GM12878 (cell line): Measurements from ENCODE around the gene CCDC12. TPM values are rescaled to one million over a fixed set of nuclear protein-coding genes. Genes with fewer than 3 reads are reported as not detected.

ENCODE experiments used
- ATAC-seq: fragments of 200-7000 bp; cut with Tn5 transposase; 3 replicates; pipeline ENCODE4 v1.9.1; 2020; ENCODE audit warnings: mild to moderate bottlenecking, moderate library complexity
- BruUV-seq: library from RNA; stranded (reverse); fragments of 400-500 nt; replicated peaks from 2 replicates; lab custom pipeline; 2021; lab: Mats Ljungman, UMichigan
- CTCF ChIA-PET: fragments of 300-600 bp; sonication (Branson Sonifier 250); formaldehyde crosslinking; extraction: SDS; loops from one replicate; lab custom pipeline; 2021; ENCODE audit warnings: inconsistent platforms; lab: Yijun Ruan, JAX
- POLR2A ChIA-PET: fragments of 350-600 bp; formaldehyde crosslinking; extraction: SDS; loops from one replicate; lab custom pipeline; 2021; ENCODE audit warnings: inconsistent platforms; lab: Charles Lee
- RAD21 ChIA-PET: fragments of 300-600 bp; sonication (Branson Sonifier 250); formaldehyde crosslinking; loops from one replicate; lab custom pipeline; 2023; ENCODE audit warnings: antibody characterized with exemption; ENCODE audit not compliant: unreplicated experiment; lab: Charles Lee
- SMC1A ChIA-PET: fragments of 300-600 bp; sonication (Branson Sonifier 250); formaldehyde crosslinking; loops from one replicate; lab custom pipeline; 2023; ENCODE audit not compliant: unreplicated experiment, uncharacterized antibody; lab: Charles Lee
- DNase-seq: peaks from one replicate; pipeline ENCODE4 v3.0.0-alpha.2; 2011; ENCODE audit warnings: low read depth, low spot score
- FAIRE-seq: peaks from 3 replicates; lab custom pipeline; 2011; peaks lifted over from hg19 to GRCh38; lab: Jason Lieb, UNC
- H2AFZ ChIP-seq: 2 replicates; pipeline ENCODE4 v1.6.0; 2011; ENCODE audit warnings: low read depth, low read length, control low read depth; ENCODE audit not compliant: control insufficient read depth
- H3K27ac ChIP-seq: 2 replicates; pipeline ENCODE4 v1.5.1; 2011; ENCODE audit warnings: control low read depth; ENCODE audit not compliant: control insufficient read depth, insufficient read depth
- H3K27me3 ChIP-seq, 2 experiments: replicated peaks in 1 of 2; 2 replicates each; pipeline versions ENCODE4 v1.6.0 to v1.6.1; 2011; ENCODE audit warnings: low read length in 1 of 2; ENCODE audit not compliant: control insufficient read depth in 2 of 2, insufficient read depth in 2 of 2
- H3K36me3 ChIP-seq, 2 experiments: 2 replicates each; pipeline ENCODE4 v1.5.1; 2011; ENCODE audit warnings: low read length in 1 of 2; ENCODE audit not compliant: control insufficient read depth in 2 of 2, insufficient read depth in 2 of 2
- H3K4me1 ChIP-seq: 2 replicates; pipeline ENCODE4 v1.6.1; 2011; ENCODE audit warnings: mild to moderate bottlenecking, low read length, moderate library complexity, mixed read lengths; ENCODE audit not compliant: control insufficient read depth, insufficient read depth
- H3K4me2 ChIP-seq: 2 replicates; pipeline ENCODE4 v1.6.0; 2011; ENCODE audit warnings: control low read depth; ENCODE audit not compliant: control insufficient read depth, insufficient read depth
- H3K4me3 ChIP-seq: fragments of 200-600 bp; sonication (generic); 2 replicates; pipeline ENCODE4 v1.5.1; 2016
- H3K79me2 ChIP-seq: 2 replicates; pipeline ENCODE4 v1.6.0; 2011; ENCODE audit warnings: low read length; ENCODE audit not compliant: control insufficient read depth, insufficient read depth
- H3K9ac ChIP-seq: 2 replicates; pipeline ENCODE4 v1.8.0; 2011; ENCODE audit warnings: low read length, control low read depth, mixed read lengths; ENCODE audit not compliant: control insufficient read depth, insufficient read depth
- H3K9me3 ChIP-seq: replicated peaks from 3 replicates; pipeline ENCODE4 v1.5.1; 2011; ENCODE audit warnings: mild to moderate bottlenecking, low read length; ENCODE audit not compliant: control insufficient read depth, insufficient read depth
- H4K20me1 ChIP-seq: 2 replicates; pipeline ENCODE4 v1.6.0; 2011; ENCODE audit not compliant: control insufficient read depth, insufficient read depth
- CBX5 ChIP-seq: sonication (generic); IDR thresholded peaks from 2 replicates; pipeline ENCODE4 v1.6.1; 2016; ENCODE audit warnings: low read depth, moderate library complexity, mild to moderate bottlenecking, inconsistent platforms
- CHD4 ChIP-seq: fragments of 200-600 bp; sonication (generic); IDR thresholded peaks from 2 replicates; pipeline ENCODE4 v1.6.1; 2016; ENCODE audit warnings: mild to moderate bottlenecking
- EZH2 ChIP-seq: IDR thresholded peaks from 2 replicates; pipeline ENCODE4 v1.6.1; 2012; ENCODE audit warnings: low read depth, mild to moderate bottlenecking, control low read depth, inconsistent platforms, low read length, borderline replicate concordance; ENCODE audit not compliant: control insufficient read depth
- FOXM1 ChIP-seq: IDR thresholded peaks from 2 replicates; pipeline ENCODE4 v1.6.1; 2012; ENCODE audit warnings: low read depth, mild to moderate bottlenecking, inconsistent platforms, low read length, moderate library complexity
- IRF4 ChIP-seq: IDR thresholded peaks from 2 replicates; pipeline ENCODE4 v1.6.1; 2011; ENCODE audit warnings: low read depth, low read length
- MTA2 ChIP-seq: fragments of 450-650 bp; IDR thresholded peaks from 2 replicates; pipeline ENCODE4 v1.6.1; 2016; ENCODE audit warnings: low read depth, mild to moderate bottlenecking, moderate library complexity
- RBBP5 ChIP-seq: fragments of 200-600 bp; sonication (generic); conservative IDR thresholded peaks from 2 replicates; pipeline ENCODE4 v1.6.1; 2016
- SREBF1 ChIP-seq: IDR thresholded peaks from 2 replicates; pipeline ENCODE4 v1.6.1; 2012; ENCODE audit warnings: mild to moderate bottlenecking, low read length
- SUZ12 ChIP-seq: fragments of 200-600 bp; sonication (generic); IDR thresholded peaks from one replicate; pipeline ENCODE4 v1.6.1; 2018; ENCODE audit warnings: antibody characterized with exemption, mild to moderate bottlenecking; ENCODE audit not compliant: unreplicated experiment
- ZNF217 ChIP-seq: fragments of 450-650 bp; IDR thresholded peaks from 2 replicates; pipeline ENCODE4 v1.6.1; 2017; ENCODE audit warnings: antibody characterized with exemption, mild to moderate bottlenecking
- ZZZ3 ChIP-seq: IDR thresholded peaks from 2 replicates; pipeline ENCODE4 v1.6.1; 2011; ENCODE audit warnings: low read depth; ENCODE audit not compliant: control insufficient read depth, insufficient read length
- WGBS: methylation state at CpG from one replicate; pipeline ENCODE4 v1.1.6; 2016; ENCODE audit warnings: low lambda C conversion rate; ENCODE audit not compliant: insufficient replicate concordance, insufficient coverage; ENCODE audit errors: missing lambda C conversion rate; 5-methylcytosine and 5-hydroxymethylcytosine counted together
- in situ Hi-C: fragments of 300-500 bp; cut with MboI; formaldehyde crosslinking; loops from 9 replicates; pipeline ENCODE4 v1.14.3; 2018; ENCODE audit warnings: mixed read lengths
- intact Hi-C: fragments of 100-400 bp; cut with micrococcal nuclease; formaldehyde crosslinking; loops from one replicate; pipeline ENCODE4 v1.14.2; 2022; ENCODE audit not compliant: unreplicated experiment
- polyA plus RNA-seq, 11 experiments: library from polyadenylated mRNA; depleted of rRNA in 4 of 11; unstranded in 6 of 11; stranded (reverse) in 5 of 11; fragments of >200 nt; fragmentation: Nextera tagmentation in 4 of 11; fragmentation: Illumina TruSeq in 1 of 11; extraction: Ambion mirVana in 4 of 11; extraction: Trizol in 1 of 11; gene quantifications; 1 replicate in 1 of 11; 2 replicates in 10 of 11; pipeline versions ENCODE4 v1.2.1 to v1.2.3, GENCODE V29; 2011 to 2016; ENCODE audit warnings: inconsistent platforms in 2 of 11, missing spikeins in 2 of 11, low read depth in 1 of 11
- total RNA-seq, 4 experiments: library from RNA; depleted of rRNA in 3 of 4; stranded (reverse); fragments of >200 nt in 3 of 4; fragmentation: Illumina TruSeq in 1 of 4; extraction: Trizol in 1 of 4; gene quantifications; 2 replicates each; pipeline versions ENCODE4 v1.2.1 to v1.2.3, GENCODE V29; 2013 to 2021
- TF ChIP-seq, protein P1 (sequence below): fragments of 450-650 bp; IDR thresholded peaks from 2 replicates; pipeline ENCODE4 v1.6.1; 2016; ENCODE audit warnings: mild to moderate bottlenecking
- TF ChIP-seq, protein P2 (sequence below): fragments of 450-650 bp; IDR thresholded peaks from 2 replicates; pipeline ENCODE4 v1.6.1; 2016; ENCODE audit warnings: mild to moderate bottlenecking, moderate library complexity, borderline replicate concordance
- TF ChIP-seq, protein P3 (sequence below): fragments of 450-650 bp; IDR thresholded peaks from 2 replicates; pipeline ENCODE4 v1.6.1; 2017; ENCODE audit warnings: antibody characterized with exemption, mild to moderate bottlenecking, moderate library complexity
- TF ChIP-seq, protein P4 (sequence below): fragments of 150-350 bp; IDR thresholded peaks from 2 replicates; pipeline ENCODE4 v1.6.1; 2014; ENCODE audit warnings: mild to moderate bottlenecking, low read depth, low read length

Gene CCDC12
- total and polyA plus RNA-seq, 10 of the 15 experiments (the other 5 are each of a cell fraction or from before 2014, with no cell fraction given) = 9.2 to 91.4 (median 61.3) TPM

DNA sequence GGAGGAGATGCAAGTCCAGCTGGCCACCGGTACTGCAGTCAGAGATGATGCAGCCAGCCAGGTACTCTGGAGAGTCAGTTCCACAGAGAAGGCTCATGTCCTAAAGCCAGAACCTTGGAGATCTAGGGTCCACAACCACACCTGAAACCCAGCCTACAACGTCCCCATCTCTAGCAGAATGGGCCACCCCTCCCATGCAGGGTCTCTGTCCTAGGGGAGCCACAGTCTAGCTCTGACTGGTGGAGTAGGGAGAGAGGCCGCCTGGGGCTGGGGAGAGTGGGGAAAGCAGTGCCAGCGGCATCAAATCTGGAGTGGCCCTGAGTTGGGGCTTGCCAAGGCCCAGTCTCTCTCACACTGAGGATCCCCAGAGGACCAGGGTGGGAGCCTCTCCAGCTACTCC lies 55.5 kb downstream of the CCDC12 start:
- ATAC-seq (no peak), DNase-seq (no peak), FAIRE-seq (no peak)
- Histone ChIP-seq H3K4me2 (no peak overlapping the region), H3K36me3 (peaks cover 52 to 67% of the 10 kb centered on the region in 2 experiments), H3K4me1 (peaks cover 20% of the 10 kb centered on the region), H2AFZ (no peak overlapping the region), H3K4me3 (no peak overlapping the region), H3K27me3 (no peaks in the 10 kb centered on the region), H3K9ac (no peak overlapping the region), H3K27ac (no peak overlapping the region), H3K9me3 (peaks cover 17% of the 10 kb centered on the region; the same call in 2 of the 3 replicates), H3K79me2 (peaks cover 15% of the 10 kb centered on the region), H4K20me1 (no peaks in the 10 kb centered on the region)
- in situ Hi-C loops = no loop called here
- no TSS peak for BruUV-seq
- WGBS = 91% methylated on average over 4 of the region's 4 CpGs
- ChIA-PET SMC1A (interaction anchor here (1.2 kb wide), 1 partner anchor 17 kb away, joined by 3 read pairs; no protein-coding TSS in a partner anchor), RAD21 (no interaction called here), POLR2A (no interaction called here), CTCF (interaction anchor here (1.6 kb wide), 1 partner anchor 77 kb away, joined by 6 read pairs; no protein-coding TSS in a partner anchor)
- intact Hi-C loops = no loop called here
- TF ChIP-seq MTA2 (no peak), ZZZ3 (no peak), SUZ12 (no peak), SREBF1 (no peak), FOXM1 (no peak), CHD4 (no peak), CBX5 (no peak), EZH2 (no peak), IRF4 (no peak), ZNF217 (no peak), RBBP5 (no peak)
- TF ChIP-seq, protein P1, sequence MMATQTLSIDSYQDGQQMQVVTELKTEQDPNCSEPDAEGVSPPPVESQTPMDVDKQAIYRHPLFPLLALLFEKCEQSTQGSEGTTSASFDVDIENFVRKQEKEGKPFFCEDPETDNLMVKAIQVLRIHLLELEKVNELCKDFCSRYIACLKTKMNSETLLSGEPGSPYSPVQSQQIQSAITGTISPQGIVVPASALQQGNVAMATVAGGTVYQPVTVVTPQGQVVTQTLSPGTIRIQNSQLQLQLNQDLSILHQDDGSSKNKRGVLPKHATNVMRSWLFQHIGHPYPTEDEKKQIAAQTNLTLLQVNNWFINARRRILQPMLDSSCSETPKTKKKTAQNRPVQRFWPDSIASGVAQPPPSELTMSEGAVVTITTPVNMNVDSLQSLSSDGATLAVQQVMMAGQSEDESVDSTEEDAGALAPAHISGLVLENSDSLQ = no peak
- TF ChIP-seq, protein P2, sequence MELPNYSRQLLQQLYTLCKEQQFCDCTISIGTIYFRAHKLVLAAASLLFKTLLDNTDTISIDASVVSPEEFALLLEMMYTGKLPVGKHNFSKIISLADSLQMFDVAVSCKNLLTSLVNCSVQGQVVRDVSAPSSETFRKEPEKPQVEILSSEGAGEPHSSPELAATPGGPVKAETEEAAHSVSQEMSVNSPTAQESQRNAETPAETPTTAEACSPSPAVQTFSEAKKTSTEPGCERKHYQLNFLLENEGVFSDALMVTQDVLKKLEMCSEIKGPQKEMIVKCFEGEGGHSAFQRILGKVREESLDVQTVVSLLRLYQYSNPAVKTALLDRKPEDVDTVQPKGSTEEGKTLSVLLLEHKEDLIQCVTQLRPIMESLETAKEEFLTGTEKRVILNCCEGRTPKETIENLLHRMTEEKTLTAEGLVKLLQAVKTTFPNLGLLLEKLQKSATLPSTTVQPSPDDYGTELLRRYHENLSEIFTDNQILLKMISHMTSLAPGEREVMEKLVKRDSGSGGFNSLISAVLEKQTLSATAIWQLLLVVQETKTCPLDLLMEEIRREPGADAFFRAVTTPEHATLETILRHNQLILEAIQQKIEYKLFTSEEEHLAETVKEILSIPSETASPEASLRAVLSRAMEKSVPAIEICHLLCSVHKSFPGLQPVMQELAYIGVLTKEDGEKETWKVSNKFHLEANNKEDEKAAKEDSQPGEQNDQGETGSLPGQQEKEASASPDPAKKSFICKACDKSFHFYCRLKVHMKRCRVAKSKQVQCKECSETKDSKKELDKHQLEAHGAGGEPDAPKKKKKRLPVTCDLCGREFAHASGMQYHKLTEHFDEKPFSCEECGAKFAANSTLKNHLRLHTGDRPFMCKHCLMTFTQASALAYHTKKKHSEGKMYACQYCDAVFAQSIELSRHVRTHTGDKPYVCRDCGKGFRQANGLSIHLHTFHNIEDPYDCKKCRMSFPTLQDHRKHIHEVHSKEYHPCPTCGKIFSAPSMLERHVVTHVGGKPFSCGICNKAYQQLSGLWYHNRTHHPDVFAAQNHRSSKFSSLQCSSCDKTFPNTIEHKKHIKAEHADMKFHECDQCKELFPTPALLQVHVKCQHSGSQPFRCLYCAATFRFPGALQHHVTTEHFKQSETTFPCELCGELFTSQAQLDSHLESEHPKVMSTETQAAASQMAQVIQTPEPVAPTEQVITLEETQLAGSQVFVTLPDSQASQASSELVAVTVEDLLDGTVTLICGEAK = no peak
- TF ChIP-seq, protein P3, sequence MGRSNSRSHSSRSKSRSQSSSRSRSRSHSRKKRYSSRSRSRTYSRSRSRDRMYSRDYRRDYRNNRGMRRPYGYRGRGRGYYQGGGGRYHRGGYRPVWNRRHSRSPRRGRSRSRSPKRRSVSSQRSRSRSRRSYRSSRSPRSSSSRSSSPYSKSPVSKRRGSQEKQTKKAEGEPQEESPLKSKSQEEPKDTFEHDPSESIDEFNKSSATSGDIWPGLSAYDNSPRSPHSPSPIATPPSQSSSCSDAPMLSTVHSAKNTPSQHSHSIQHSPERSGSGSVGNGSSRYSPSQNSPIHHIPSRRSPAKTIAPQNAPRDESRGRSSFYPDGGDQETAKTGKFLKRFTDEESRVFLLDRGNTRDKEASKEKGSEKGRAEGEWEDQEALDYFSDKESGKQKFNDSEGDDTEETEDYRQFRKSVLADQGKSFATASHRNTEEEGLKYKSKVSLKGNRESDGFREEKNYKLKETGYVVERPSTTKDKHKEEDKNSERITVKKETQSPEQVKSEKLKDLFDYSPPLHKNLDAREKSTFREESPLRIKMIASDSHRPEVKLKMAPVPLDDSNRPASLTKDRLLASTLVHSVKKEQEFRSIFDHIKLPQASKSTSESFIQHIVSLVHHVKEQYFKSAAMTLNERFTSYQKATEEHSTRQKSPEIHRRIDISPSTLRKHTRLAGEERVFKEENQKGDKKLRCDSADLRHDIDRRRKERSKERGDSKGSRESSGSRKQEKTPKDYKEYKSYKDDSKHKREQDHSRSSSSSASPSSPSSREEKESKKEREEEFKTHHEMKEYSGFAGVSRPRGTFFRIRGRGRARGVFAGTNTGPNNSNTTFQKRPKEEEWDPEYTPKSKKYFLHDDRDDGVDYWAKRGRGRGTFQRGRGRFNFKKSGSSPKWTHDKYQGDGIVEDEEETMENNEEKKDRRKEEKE = no peak
- TF ChIP-seq, protein P4, sequence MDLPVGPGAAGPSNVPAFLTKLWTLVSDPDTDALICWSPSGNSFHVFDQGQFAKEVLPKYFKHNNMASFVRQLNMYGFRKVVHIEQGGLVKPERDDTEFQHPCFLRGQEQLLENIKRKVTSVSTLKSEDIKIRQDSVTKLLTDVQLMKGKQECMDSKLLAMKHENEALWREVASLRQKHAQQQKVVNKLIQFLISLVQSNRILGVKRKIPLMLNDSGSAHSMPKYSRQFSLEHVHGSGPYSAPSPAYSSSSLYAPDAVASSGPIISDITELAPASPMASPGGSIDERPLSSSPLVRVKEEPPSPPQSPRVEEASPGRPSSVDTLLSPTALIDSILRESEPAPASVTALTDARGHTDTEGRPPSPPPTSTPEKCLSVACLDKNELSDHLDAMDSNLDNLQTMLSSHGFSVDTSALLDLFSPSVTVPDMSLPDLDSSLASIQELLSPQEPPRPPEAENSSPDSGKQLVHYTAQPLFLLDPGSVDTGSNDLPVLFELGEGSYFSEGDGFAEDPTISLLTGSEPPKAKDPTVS = no peak
